Endothelial cell of umbilical vein (primary cell): ENCODE results near the gene APPL2.

ENCODE experiments used
- CTCF ChIP-seq, 2 donors: IDR thresholded peaks; 1 replicate in 1 of 2; 2 replicates in 1 of 2; pipeline ENCODE4 v1.5.1; 2011; ENCODE audit warnings: low read length in 2 of 2, mild to moderate bottlenecking in 2 of 2, moderate library complexity in 2 of 2, control low read depth in 1 of 2, inconsistent platforms in 1 of 2, low read depth in 1 of 2; ENCODE audit not compliant: insufficient read depth in 1 of 2; ENCODE audit errors: extremely low read depth in 1 of 2
- MAX ChIP-seq: IDR thresholded peaks from 2 replicates; pipeline ENCODE4 v1.6.1; 2011; ENCODE audit not compliant: insufficient read depth, insufficient read length
- POLR2A ChIP-seq: IDR thresholded peaks from 2 replicates; pipeline ENCODE4 v1.6.1; 2012; ENCODE audit warnings: low read depth, mild to moderate bottlenecking, control low read depth, low read length

GRCh38 chr12:105171691-105172436 lies 64.1 kb downstream of the APPL2 start:
- TF ChIP-seq CTCF (IDR thresholded peaks at IDR 0.05; ENCODE audit: extremely low read depth in 1 of 2, insufficient read depth in 1 of 2, low read depth in 1 of 2, low read length in 2 of 2) (no peak), MAX (no peak), POLR2A (no peak)
